ENCODE results near the gene NELFE. TPM values are rescaled to one million over a fixed set of nuclear protein-coding genes. Genes with fewer than 3 reads are reported as not detected.
"Not testable (repeated sequence)": the region's sequence is repeated elsewhere in the genome, so short reads cannot be mapped to it uniquely, and the experiment has no call there.

The NELFE gene, protein sequence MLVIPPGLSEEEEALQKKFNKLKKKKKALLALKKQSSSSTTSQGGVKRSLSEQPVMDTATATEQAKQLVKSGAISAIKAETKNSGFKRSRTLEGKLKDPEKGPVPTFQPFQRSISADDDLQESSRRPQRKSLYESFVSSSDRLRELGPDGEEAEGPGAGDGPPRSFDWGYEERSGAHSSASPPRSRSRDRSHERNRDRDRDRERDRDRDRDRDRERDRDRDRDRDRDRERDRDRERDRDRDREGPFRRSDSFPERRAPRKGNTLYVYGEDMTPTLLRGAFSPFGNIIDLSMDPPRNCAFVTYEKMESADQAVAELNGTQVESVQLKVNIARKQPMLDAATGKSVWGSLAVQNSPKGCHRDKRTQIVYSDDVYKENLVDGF
- 100 to 1,000 TPM in 1 of 4 donors, 10 to 100 TPM in 3; 74.1 to 101 (median 88.6) TPM for total RNA-seq

DNA sequence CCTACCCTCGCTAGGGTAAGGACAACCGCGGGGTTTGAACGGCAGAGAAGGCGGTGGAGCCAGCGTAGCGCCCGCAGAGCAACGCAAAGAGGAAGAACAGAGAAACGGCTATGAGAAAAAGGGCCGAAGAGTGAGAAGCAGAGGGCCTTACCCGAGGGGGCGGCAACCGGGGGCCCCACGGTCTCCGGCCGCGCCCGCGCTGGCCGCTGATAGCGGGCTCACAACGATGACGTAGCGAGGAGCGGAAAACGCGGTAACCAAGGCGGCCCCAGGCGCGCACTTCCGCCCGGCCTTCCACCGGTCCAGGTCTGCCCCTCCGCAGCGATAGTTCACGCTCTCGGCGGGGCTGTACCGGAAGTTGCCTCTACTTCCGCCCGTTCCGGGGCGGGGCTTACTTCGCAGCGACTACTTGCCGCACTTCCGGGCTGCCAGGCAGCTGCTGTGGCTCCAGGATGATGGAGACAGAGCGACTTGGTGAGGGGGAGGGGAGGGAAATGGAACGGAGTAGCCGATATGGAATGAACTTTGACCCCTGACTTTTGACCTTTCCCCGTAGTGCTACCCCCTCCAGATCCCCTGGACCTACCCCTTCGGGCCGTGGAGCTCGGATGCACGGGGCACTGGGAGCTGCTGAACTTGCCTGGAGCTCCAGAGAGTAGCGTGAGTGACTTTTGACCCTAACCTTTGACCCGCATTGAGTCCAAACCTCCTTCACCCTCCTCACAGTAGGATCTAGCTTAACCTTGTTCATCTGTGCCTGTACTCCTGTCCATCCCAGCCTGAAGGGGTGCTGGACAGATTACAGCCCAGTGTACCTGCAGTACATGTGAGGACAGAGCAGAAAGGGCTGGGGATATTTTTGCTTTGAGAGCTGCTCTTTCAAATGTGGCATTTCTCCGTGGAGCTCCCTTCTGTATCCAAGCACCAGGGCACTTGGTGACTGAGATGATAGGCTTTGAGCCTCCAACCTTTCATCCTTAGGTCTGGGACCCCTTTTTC lies at the start of gene NELFE, which contains the start of gene SKIC2:
Gene NELFE, minus strand, starts transcription at position 231 of the 999 bp plus-strand sequence. CDS start 525 bp downstream, outside the sequence.
Gene SKIC2, plus strand, starts transcription at position 435 of the 999 bp plus-strand sequence. Its CDS starts 18 bp downstream, at position 453.
- H3K9me3 ChIP-seq, result no peaks in the 10 kb centered on the region
- TF ChIP-seq EP300 (IDR thresholded peaks at IDR 0.05), result peak; percentile 95 to 100
- peak; percentile 43 to 63 for TF ChIP-seq POLR2A (IDR thresholded peaks at IDR 0.05)
- TF ChIP-seq CTCF (IDR thresholded peaks at IDR 0.05), result peak in 1 of 5 experiments; percentile 23
- H3K4me1 ChIP-seq, result peaks cover 0 to 32% (median 19%) of the 10 kb centered on the region in 4 donors
- 1% methylated on average over 57 to 59 of the region's 59 CpGs for WGBS, 2 donors
- H3K36me3 ChIP-seq, result peaks cover 7 to 73% (median 40%) of the 10 kb centered on the region in 3 donors
- peak; percentile 94 to 95 for DNase-seq (ENCODE audit: low spot score in 2 of 2)
- peak within 1 kb of the TSS; percentile 78 to 95 (median 90) for H3K27ac ChIP-seq
- H3K4me3 ChIP-seq, result peak within 1 kb of the TSS; percentile 75 to 97 (median 86)
- no peaks in the 10 kb centered on the region for H3K27me3 ChIP-seq

- WGBS, 2 donors, result no CpG with 5 or more reads among the region's 24 CpGs
Observed at GRCh38 chr6:32008037-32008436, 49.3 kb upstream of the NELFE start.

GRCh38 chr6:32007086-32007485 lies 48.3 kb upstream of the NELFE start:
- not testable (repeated sequence) for H3K27me3 ChIP-seq; H3K4me1 ChIP-seq; H3K27ac ChIP-seq; DNase-seq (ENCODE audit: low spot score in 2 of 2); H3K9me3 ChIP-seq; H3K36me3 ChIP-seq; H3K4me3 ChIP-seq
- 62 to 79% methylated on average over 6 to 9 of the region's 12 CpGs for WGBS, 2 donors

More at GRCh38 chr6:32008037-32008436, 49.3 kb upstream of the NELFE start:
- not testable (repeated sequence) for H3K9me3 ChIP-seq; H3K4me1 ChIP-seq; H3K27me3 ChIP-seq; H3K27ac ChIP-seq; H3K36me3 ChIP-seq; DNase-seq (ENCODE audit: low spot score in 2 of 2); H3K4me3 ChIP-seq

DNA sequence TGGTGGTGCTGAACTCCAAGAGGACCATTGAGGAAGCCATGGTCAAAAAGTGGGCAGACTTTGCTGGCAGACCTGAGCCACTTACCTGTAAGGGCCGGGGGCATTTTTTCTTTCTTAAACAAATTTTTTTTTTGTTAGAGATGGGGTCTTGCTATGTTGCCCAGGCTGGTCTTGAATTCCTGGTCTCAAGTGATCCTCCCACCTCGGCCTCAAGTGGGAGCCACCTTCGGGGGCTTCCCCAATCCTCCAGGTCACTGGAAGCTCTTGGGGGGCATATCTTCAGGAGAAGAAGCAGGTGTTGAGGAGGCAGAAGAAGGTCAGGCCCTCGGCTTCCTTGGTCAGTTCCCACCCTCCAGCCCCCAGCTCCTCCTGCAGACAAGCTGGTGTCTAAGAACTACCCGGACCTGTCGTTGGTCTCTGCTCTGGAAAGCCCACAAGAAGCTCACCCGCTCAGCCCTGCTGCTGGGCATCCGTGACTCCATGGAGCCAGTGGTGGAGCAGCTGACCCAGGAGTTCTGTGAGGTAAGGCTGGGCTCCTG lies 47.3 kb upstream of the NELFE start:
- not testable (repeated sequence) for H3K36me3 ChIP-seq; H3K4me1 ChIP-seq; H3K9me3 ChIP-seq; H3K4me3 ChIP-seq; H3K27me3 ChIP-seq; DNase-seq (ENCODE audit: low spot score in 2 of 2); H3K27ac ChIP-seq
- 61 to 82% methylated on average over 3 to 7 of the region's 8 CpGs for WGBS, 2 donors

DNA sequence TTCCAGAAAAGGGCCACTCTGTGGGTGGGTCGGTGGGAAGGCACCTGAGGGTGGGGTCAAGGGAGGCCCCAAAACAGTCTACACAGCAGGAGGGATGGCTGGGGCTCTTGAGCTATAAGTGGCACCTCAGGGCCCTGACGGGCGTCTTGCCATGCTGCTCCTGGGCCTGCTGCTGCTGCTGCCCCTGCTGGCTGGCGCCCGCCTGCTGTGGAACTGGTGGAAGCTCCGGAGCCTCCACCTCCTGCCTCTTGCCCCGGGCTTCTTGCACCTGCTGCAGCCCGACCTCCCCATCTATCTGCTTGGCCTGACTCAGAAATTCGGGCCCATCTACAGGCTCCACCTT lies 46.7 kb upstream of the NELFE start:
- not testable (repeated sequence) for H3K27me3 ChIP-seq; DNase-seq (ENCODE audit: low spot score in 2 of 2); H3K4me3 ChIP-seq; H3K4me1 ChIP-seq; H3K27ac ChIP-seq; H3K9me3 ChIP-seq; H3K36me3 ChIP-seq
- WGBS, 2 donors, result 77% methylated on average over 3 of the region's 9 CpGs; no CpG with 5 or more reads in 1 of the 2 donors

DNA sequence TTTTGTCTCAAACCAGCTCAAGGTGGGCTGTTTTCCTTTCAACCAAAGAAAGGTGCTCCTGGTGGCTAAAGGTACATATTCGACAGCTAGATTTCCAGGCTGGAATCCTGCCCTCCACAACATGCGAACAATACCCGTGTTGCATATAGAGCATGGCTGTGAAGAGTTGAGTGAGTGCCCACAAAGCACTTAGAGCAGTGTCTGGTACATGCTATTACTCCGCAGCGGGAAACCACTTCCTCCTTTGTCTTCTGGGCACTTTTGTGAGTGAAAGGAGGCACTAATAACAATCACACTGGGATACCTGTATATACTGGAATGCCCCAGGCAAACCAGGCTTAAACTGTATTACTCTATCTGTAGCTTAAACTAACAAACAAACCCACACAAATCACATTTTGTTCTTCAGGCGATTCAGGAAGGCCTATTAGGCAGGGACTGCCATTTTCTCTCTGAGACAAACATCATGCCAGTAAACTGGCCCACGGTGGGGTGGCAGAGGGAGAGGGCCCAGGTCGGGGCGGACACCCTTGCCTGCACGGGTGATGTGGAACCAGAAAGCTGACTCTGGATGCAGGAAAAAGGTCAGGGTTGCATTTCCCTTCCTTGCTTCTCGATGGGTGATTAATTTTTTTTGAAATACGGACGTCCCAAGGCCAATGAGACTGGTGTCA lies 46.2 kb upstream of the NELFE start:
- H3K4me3 ChIP-seq; DNase-seq (ENCODE audit: low spot score in 2 of 2); H3K36me3 ChIP-seq; H3K9me3 ChIP-seq; H3K27ac ChIP-seq; H3K27me3 ChIP-seq; H3K4me1 ChIP-seq: not testable (repeated sequence)
- WGBS, 2 donors, result 68 to 69% methylated on average over 7 to 9 of the region's 13 CpGs

GRCh38 chr6:32004393-32004792 lies 45.6 kb upstream of the NELFE start:
- DNase-seq (ENCODE audit: low spot score in 2 of 2); H3K4me3 ChIP-seq; H3K27me3 ChIP-seq; H3K36me3 ChIP-seq; H3K27ac ChIP-seq; H3K4me1 ChIP-seq; H3K9me3 ChIP-seq: not testable (repeated sequence)
- 68 to 86% methylated on average over 3 to 4 of the region's 4 CpGs for WGBS, 2 donors

- not testable (repeated sequence) for H3K4me1 ChIP-seq; H3K36me3 ChIP-seq; H3K9me3 ChIP-seq; H3K27me3 ChIP-seq; H3K27ac ChIP-seq; H3K4me3 ChIP-seq; DNase-seq (ENCODE audit: low spot score in 2 of 2)
- WGBS, 2 donors, result no CpG with 5 or more reads among the region's 7 CpGs
Observed at GRCh38 chr6:32003301-32003700, 44.5 kb upstream of the NELFE start.

DNA sequence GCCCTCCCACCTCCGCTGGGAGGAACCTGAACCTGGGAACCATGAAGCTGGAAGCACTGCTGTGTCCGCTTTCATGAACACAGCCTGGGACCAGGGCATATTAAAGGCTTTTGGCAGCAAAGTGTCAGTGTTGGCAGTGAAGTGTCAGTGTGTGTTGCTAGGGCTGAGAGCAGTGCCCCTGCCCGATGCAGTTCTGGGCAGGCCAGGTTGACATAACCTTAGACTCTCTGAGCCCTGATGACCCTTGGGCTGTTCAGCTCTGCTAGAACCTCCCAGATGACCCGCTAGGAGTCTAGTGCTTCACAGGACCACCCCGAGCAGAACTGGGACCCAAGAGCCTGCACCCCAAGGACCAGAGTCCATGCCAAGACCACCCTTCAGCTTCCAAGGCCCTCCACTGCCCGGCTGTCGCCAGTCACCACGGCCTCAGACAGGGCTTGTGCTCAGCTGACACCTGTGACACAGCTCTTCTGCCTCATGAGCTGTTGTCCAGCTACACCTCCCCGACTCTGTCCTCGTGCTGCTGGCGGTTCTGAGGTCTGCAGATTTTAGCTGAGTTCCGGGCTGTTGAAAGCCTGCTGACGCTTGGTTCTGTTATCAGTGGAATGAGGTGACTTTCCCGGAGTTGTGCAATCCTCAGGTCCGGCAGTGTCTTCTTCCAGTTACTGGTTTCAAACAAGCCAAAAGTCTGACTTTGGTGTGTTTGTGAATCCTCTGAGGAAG lies 43.9 kb upstream of the NELFE start:
- H3K27ac ChIP-seq; H3K9me3 ChIP-seq; DNase-seq (ENCODE audit: low spot score in 2 of 2); H3K4me3 ChIP-seq; H3K36me3 ChIP-seq; H3K27me3 ChIP-seq; H3K4me1 ChIP-seq: not testable (repeated sequence)
- WGBS, 2 donors, result no CpG with 5 or more reads among the region's 15 CpGs

DNA sequence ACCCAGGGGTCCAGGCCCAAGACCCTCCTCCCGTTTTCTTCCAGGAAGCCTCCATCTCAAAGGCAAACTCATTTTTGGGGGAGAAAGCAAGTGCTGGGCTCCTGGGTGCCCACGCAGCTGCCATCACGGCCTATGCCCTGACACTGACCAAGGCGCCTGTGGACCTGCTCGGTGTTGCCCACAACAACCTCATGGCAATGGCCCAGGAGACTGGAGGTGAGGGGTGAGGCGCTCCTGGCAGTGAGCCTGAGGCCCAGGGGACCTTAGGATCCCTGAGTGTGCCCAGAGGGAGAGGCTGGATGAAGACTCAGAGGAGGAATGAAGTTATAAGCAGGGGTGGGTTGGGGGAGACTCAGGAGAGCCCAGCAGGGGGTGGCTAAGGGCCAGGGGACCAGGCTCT lies 37.6 kb upstream of the NELFE start:
- DNase-seq (ENCODE audit: low spot score in 2 of 2); H3K9me3 ChIP-seq; H3K36me3 ChIP-seq; H3K27ac ChIP-seq; H3K4me3 ChIP-seq; H3K4me1 ChIP-seq; H3K27me3 ChIP-seq: not testable (repeated sequence)
- WGBS, 2 donors, result 88% methylated on average over 5 of the region's 6 CpGs; no CpG with 5 or more reads in 1 of the 2 donors

- no CpG with 5 or more reads among the region's 14 CpGs for WGBS, 2 donors
- H3K36me3 ChIP-seq; H3K9me3 ChIP-seq; H3K4me3 ChIP-seq; H3K4me1 ChIP-seq; DNase-seq (ENCODE audit: low spot score in 2 of 2); H3K27me3 ChIP-seq; H3K27ac ChIP-seq: not testable (repeated sequence)
Observed at GRCh38 chr6:31994421-31994820, 35.6 kb upstream of the NELFE start.

All from tibial nerve (tissue), 4 donors.